HG02840 (cell line): ENCODE measurements around the gene TDRD6.
"Not testable (repeated sequence)": the region's sequence is repeated elsewhere in the genome, so short reads cannot be mapped to it uniquely, and the experiment has no call there.

ENCODE experiments used
- ATAC-seq: cut with Tn5 transposase; IDR thresholded peaks from one replicate; pipeline ENCODE4 v1.9.1; 2021; ENCODE audit warnings: mild to moderate bottlenecking, moderate library complexity, moderate number of reproducible peaks; ENCODE audit not compliant: unreplicated experiment, low FRiP score

TDRD6 gene

GRCh38 chr6:46736906-46737305 is 49.2 kb downstream of the TDRD6 start:
- ATAC-seq, result no peak

DNA sequence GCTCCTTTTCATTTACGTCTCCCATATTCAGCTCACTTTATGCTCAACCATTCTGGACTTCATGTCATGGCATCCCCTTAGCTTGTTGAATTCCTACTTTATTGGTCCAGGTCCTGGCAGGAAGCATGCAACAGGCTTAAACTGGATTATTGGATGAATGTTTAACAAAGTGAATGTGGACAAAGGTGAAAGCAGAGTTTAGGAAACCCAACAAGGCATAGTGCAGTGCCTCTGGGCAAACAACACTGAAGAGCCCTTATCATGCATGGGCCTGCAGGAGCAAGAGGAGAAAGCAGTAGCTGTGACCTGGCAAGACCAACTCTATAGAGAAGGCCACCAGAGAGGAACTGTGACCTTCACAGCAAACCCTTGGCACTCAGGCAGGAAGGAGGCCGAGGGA is 53.8 kb downstream of the TDRD6 start:
- no peak for ATAC-seq

GRCh38 chr6:46741910-46742309 is 54.2 kb downstream of the TDRD6 start:
- no peak for ATAC-seq

GRCh38 chr6:46743425-46744158 is 55.9 kb downstream of the TDRD6 start:
- no peak for ATAC-seq

- ATAC-seq, result not testable (repeated sequence)
Observed at GRCh38 chr6:46744159-46744725, 56.6 kb downstream of the TDRD6 start.

DNA sequence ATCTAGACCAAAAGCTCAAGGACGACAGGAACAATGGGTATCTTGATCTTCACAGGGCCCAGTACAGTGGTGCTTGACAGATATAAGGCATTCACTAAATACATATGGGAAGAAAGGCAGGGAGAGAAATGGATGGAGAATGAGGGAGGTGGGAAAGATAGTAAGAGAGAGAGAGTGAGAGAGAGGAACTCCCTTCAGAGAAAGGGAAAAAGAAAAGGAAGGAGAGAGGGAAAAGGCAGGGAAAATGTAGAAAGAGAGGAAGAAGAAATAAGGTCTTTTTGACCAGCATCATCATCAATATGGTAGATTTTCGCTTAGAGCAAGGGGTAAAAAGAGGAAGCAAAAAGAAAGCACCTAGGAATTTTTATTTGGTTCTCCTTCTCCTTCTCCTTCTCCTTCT is 58.3 kb downstream of the TDRD6 start:
- ATAC-seq, result no peak

- no peak for ATAC-seq
Observed at GRCh38 chr6:46746696-46747095, 59.0 kb downstream of the TDRD6 start, which contains the start of gene ANKRD66. Gene ANKRD66 (plus strand): TSS chr6:46746933. CDS start chr6:46751949, 5,016 bp downstream.

GRCh38 chr6:46748940-46749503 is 61.3 kb downstream of the TDRD6 start:
- ATAC-seq, result no peak

DNA sequence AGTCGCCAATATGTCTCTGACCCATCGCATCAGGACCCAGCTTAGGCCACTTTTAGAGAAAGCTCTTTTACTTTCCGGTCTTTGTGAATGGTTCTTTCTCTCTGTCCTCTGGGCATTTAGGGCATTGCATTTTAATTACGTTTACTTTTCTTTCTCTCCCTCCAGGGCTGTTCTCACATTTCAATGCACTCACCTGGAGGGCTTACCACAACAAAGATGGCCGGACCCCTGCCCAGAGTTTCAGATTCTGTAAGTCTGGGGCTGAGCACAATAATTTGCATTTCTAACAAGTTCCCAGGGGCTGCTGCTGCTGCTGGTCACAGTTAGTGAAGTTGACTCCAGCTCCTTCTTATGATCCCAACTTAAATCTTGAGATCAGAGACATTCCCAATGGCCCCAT is 62.0 kb downstream of the TDRD6 start:
- no peak for ATAC-seq

- no peak for ATAC-seq
Observed at GRCh38 chr6:46751658-46752057, 64.0 kb downstream of the TDRD6 start.
